ENCODE results near the gene ZNF780B. TPM values are rescaled to one million over a fixed set of nuclear protein-coding genes. Genes with fewer than 3 reads are reported as not detected.

The ZNF780B gene
- total RNA-seq, 4 donors from 2014 or later, result 14.5 to 51.2 (median 28.2) TPM

GRCh38 chr19:40091205-40092129 is 35.4 kb upstream of the ZNF780B start:
- Histone ChIP-seq H3K9me3 (no peaks in the 10 kb centered on the region), H3K4me3 (peak overlapping the region; percentile 61 to 94 (median 76)), H3K36me3 (no peaks in the 10 kb centered on the region), H3K4me1 (peaks cover 0 to 18% (median 0%) of the 10 kb centered on the region in 4 donors), H3K27ac (peak overlapping the region; percentile 82 to 94 (median 87)), H3K27me3 (no peaks in the 10 kb centered on the region)
- DNase-seq, result no peak
- TF ChIP-seq POLR2A (IDR thresholded peaks at IDR 0.05) (no peak), CTCF (IDR thresholded peaks at IDR 0.05) (no peak)

- Histone ChIP-seq H3K27ac (peak within 1 kb of the TSS; percentile 82 to 94 (median 87)), H3K4me3 (peak within 1 kb of the TSS; percentile 61 to 94 (median 76)), H3K4me1 (peaks cover 0 to 18% (median 0%) of the 10 kb centered on the region in 4 donors), H3K9me3 (no peaks in the 10 kb centered on the region), H3K27me3 (no peaks in the 10 kb centered on the region), H3K36me3 (no peaks in the 10 kb centered on the region)
- DNase-seq, result peak; percentile 84 to 93 (median 84)
- TF ChIP-seq POLR2A (IDR thresholded peaks at IDR 0.05) (peak in 1 of 2 donors; percentile 40), CTCF (IDR thresholded peaks at IDR 0.05) (no peak)
Observed at GRCh38 chr19:40090241-40091204, 34.5 kb upstream of the ZNF780B start, which contains the start of gene ZNF780A. Gene ZNF780A (minus strand): TSS chr19:40090943. CDS start chr19:40084753, 6,190 bp downstream.

GRCh38 chr19:40089462-40089861 is 33.4 kb upstream of the ZNF780B start:
- peaks cover 0 to 18% (median 0%) of the 10 kb centered on the region in 4 donors for H3K4me1 ChIP-seq
- DNase-seq, result no peak
- H3K36me3 ChIP-seq, result peaks cover 0 to 6% (median 0%) of the 10 kb centered on the region in 3 donors
- TF ChIP-seq POLR2A (IDR thresholded peaks at IDR 0.05) (no peak), CTCF (IDR thresholded peaks at IDR 0.05) (no peak)
- no peak overlapping the region for H3K27ac ChIP-seq
- no peaks in the 10 kb centered on the region for H3K9me3 ChIP-seq
- peak overlapping the region in 3 of 4 donors; percentile 61 to 94 (median 87) for H3K4me3 ChIP-seq
- no peaks in the 10 kb centered on the region for H3K27me3 ChIP-seq

GRCh38 chr19:40088299-40089047 is 32.4 kb upstream of the ZNF780B start:
- H3K27ac ChIP-seq, result no peak overlapping the region
- H3K9me3 ChIP-seq, result no peaks in the 10 kb centered on the region
- peaks cover 0 to 18% (median 0%) of the 10 kb centered on the region in 4 donors for H3K4me1 ChIP-seq
- H3K36me3 ChIP-seq, result peaks cover 0 to 14% (median 0%) of the 10 kb centered on the region in 3 donors
- DNase-seq, result no peak
- TF ChIP-seq POLR2A (IDR thresholded peaks at IDR 0.05) (no peak), CTCF (IDR thresholded peaks at IDR 0.05) (no peak)
- H3K27me3 ChIP-seq, result no peaks in the 10 kb centered on the region
- no peak overlapping the region for H3K4me3 ChIP-seq
